SU-DHL-6 (cell line): ENCODE results near the gene ZDHHC13.

Experiments used
- H2AFZ ChIP-seq: fragments of 200-600 bp; sonication (generic); 2 replicates; pipeline ENCODE4 v1.6.1; 2014; ENCODE audit warnings: low read depth, mild to moderate bottlenecking, moderate library complexity, mixed read lengths, antibody characterized with exemption, low read length; ENCODE audit not compliant: severe bottlenecking
- H3F3A ChIP-seq: fragments of 200-600 bp; shearing (Covaris generic); 2 replicates; pipeline ENCODE4 v1.6.0; 2016; ENCODE audit warnings: antibody characterized with exemption, mild to moderate bottlenecking; ENCODE audit not compliant: insufficient read depth
- H3K27ac ChIP-seq: fragments of 200-600 bp; sonication (generic); 2 replicates; pipeline ENCODE4 v1.5.1; 2016; ENCODE audit warnings: low read depth, mild to moderate bottlenecking, low read length, moderate library complexity, mixed read lengths
- H3K27me3 ChIP-seq: fragments of 200-600 bp; sonication (generic), shearing (Covaris generic); 2 replicates; pipeline ENCODE4 v1.6.0; 2014; ENCODE audit warnings: mild to moderate bottlenecking, low read length
- H3K36me3 ChIP-seq: fragments of 200-600 bp; sonication (generic); 2 replicates; pipeline ENCODE4 v1.6.1; 2014; ENCODE audit warnings: mild to moderate bottlenecking, low read length, mixed read lengths
- H3K4me2 ChIP-seq: fragments of 300-600, 200-600 bp; shearing (Covaris generic), sonication (generic); 2 replicates; pipeline ENCODE4 v1.6.0; 2014; ENCODE audit warnings: low read length, low read depth, mild to moderate bottlenecking; ENCODE audit not compliant: poor library complexity, severe bottlenecking
- H3K4me3 ChIP-seq: fragments of 200-600 bp; sonication (generic); 2 replicates; pipeline ENCODE4 v1.5.1; 2014; ENCODE audit warnings: antibody characterized with exemption, low read length, mild to moderate bottlenecking, mixed read lengths; ENCODE audit not compliant: insufficient read depth, poor library complexity, severe bottlenecking
- H3K79me2 ChIP-seq: fragments of 200-600 bp; sonication (generic); 2 replicates; pipeline ENCODE4 v1.6.1; 2014; ENCODE audit warnings: mild to moderate bottlenecking, low read length, moderate library complexity; ENCODE audit not compliant: insufficient read depth
- H3K9ac ChIP-seq: fragments of 200-600 bp; sonication (generic); 2 replicates; pipeline ENCODE4 v1.7.0; 2014; ENCODE audit warnings: mild to moderate bottlenecking, low read length
- H3K9me2 ChIP-seq: fragments of 200-600 bp; sonication (generic); replicated peaks from 2 replicates; pipeline ENCODE4 v1.6.1; 2014; ENCODE audit warnings: low read length; ENCODE audit not compliant: insufficient read depth
- H3K9me3 ChIP-seq: fragments of 200-600 bp; sonication (generic); 2 replicates; pipeline ENCODE4 v1.6.1; 2014; ENCODE audit warnings: low read length, mixed read lengths; ENCODE audit not compliant: insufficient read depth
- H4K20me1 ChIP-seq: fragments of 200-600 bp; sonication (generic); 2 replicates; pipeline ENCODE4 v1.6.1; 2014; ENCODE audit warnings: low read depth, mild to moderate bottlenecking, antibody characterized with exemption, low read length, moderate library complexity, mixed read lengths
- EZH2phosphoT487 ChIP-seq: fragments of 200-600 bp; sonication (generic), shearing (Covaris generic); conservative IDR thresholded peaks from 2 replicates; pipeline ENCODE4 v1.6.1; 2018; ENCODE audit warnings: mild to moderate bottlenecking, antibody characterized with exemption, low read length, moderate library complexity, mixed read lengths
- TF ChIP-seq, protein P1 (sequence below): fragments of 200-600 bp; sonication (generic); IDR thresholded peaks from one replicate; pipeline ENCODE4 v1.5.1; 2017; ENCODE audit warnings: antibody characterized with exemption, mild to moderate bottlenecking, low read length, moderate library complexity; ENCODE audit not compliant: insufficient read depth, poor library complexity, severe bottlenecking

The ZDHHC13 gene

GRCh38 chr11:19099093-19099492, 17.9 kb upstream of the ZDHHC13 start:
- H2AFZ ChIP-seq = no peak overlapping the region
- no peaks in the 10 kb centered on the region for H3F3A ChIP-seq
- no peak overlapping the region for H3K4me3 ChIP-seq
- H3K9me2 ChIP-seq = no peaks in the 10 kb centered on the region
- H3K9me3 ChIP-seq = no peaks in the 10 kb centered on the region
- no peaks in the 10 kb centered on the region for H3K79me2 ChIP-seq
- H3K27me3 ChIP-seq = no peaks in the 10 kb centered on the region
- no peak overlapping the region for H3K9ac ChIP-seq
- no peak overlapping the region for H3K4me2 ChIP-seq
- H4K20me1 ChIP-seq = no peaks in the 10 kb centered on the region
- TF ChIP-seq, protein P1, sequence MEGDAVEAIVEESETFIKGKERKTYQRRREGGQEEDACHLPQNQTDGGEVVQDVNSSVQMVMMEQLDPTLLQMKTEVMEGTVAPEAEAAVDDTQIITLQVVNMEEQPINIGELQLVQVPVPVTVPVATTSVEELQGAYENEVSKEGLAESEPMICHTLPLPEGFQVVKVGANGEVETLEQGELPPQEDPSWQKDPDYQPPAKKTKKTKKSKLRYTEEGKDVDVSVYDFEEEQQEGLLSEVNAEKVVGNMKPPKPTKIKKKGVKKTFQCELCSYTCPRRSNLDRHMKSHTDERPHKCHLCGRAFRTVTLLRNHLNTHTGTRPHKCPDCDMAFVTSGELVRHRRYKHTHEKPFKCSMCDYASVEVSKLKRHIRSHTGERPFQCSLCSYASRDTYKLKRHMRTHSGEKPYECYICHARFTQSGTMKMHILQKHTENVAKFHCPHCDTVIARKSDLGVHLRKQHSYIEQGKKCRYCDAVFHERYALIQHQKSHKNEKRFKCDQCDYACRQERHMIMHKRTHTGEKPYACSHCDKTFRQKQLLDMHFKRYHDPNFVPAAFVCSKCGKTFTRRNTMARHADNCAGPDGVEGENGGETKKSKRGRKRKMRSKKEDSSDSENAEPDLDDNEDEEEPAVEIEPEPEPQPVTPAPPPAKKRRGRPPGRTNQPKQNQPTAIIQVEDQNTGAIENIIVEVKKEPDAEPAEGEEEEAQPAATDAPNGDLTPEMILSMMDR = no peak
- H3K36me3 ChIP-seq = no peaks in the 10 kb centered on the region
- no peak overlapping the region for H3K27ac ChIP-seq

DNA sequence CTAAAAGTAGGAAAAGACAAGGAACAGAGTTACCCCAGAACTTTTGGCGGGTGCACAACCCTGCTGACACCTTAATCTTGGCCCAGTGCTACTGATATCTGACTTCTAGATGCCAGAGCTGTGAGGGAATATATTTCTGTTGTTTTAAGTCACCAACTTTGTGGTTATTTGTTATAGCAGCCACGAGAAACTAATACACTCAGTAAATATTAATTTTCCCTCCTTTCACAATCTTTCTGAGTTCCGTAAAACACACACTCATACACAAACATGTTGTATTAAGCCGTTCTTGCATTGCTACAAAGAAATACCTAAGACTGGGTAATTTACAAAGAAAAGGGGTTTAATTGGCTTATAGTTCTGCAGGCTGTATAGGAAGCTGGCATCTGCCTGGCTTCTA, 16.1 kb upstream of the ZDHHC13 start:
- no peaks in the 10 kb centered on the region for H3F3A ChIP-seq
- no peaks in the 10 kb centered on the region for H3K79me2 ChIP-seq
- no peak overlapping the region for H3K4me2 ChIP-seq

DNA sequence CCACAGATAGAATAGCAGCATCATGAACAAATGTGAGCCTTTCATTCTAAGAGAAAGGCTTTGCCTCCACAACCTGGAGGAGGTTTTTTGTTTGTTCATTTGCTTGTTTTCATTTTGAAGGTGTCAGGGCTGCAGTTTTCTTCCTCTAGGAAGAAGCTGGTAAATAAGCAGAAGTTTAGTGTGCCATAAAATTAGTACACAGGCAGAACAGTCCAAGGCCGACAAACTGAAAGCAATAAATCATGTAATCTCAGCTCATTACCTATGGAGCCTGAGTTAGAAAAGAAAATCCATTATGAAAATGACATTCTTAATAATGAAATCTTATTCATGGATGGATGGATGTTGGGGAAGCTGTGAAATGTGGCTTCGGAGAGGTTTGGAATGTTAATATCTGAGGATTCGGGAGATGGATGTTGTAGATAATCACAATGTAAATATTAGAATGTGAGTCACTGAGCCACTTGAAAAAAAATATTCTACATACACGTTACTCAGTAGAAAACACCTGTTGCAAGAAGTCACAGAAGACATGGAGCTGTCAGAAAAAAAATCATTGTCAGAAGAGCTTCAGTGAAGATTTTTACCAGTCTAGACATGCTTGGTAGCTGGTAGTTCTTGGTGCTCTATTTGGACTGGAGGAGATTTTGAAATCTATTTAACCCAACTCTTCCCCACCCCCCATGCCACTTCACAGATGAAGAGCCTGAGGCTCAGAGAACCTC, 15.0 kb upstream of the ZDHHC13 start:
- Histone ChIP-seq H3K9me2 (no peaks in the 10 kb centered on the region), H2AFZ (no peak overlapping the region), H3K27me3 (no peaks in the 10 kb centered on the region), H3K4me2 (no peak overlapping the region), H3F3A (no peaks in the 10 kb centered on the region), H3K4me3 (no peak overlapping the region), H3K9ac (no peak overlapping the region), H4K20me1 (no peaks in the 10 kb centered on the region), H3K27ac (no peak overlapping the region), H3K9me3 (no peaks in the 10 kb centered on the region), H3K36me3 (no peaks in the 10 kb centered on the region), H3K79me2 (no peaks in the 10 kb centered on the region)
- TF ChIP-seq, protein P1 = no peak
- no peak for TF ChIP-seq EZH2phosphoT487

More for the DNA sequence above, 16.1 kb upstream of the ZDHHC13 start:
- Histone ChIP-seq H3K27ac (no peak overlapping the region), H3K4me3 (no peak overlapping the region), H3K36me3 (no peaks in the 10 kb centered on the region), H3K27me3 (no peaks in the 10 kb centered on the region), H3K9me2 (no peaks in the 10 kb centered on the region), H3K9ac (no peak overlapping the region), H3K9me3 (no peaks in the 10 kb centered on the region), H4K20me1 (no peaks in the 10 kb centered on the region), H2AFZ (no peak overlapping the region)
- TF ChIP-seq EZH2phosphoT487 = no peak
- TF ChIP-seq, protein P1 = no peak
